NB4 (cell line): Measurements from ENCODE around the gene FRAS1.

ENCODE experiments used
- CTCF ChIP-seq: IDR thresholded peaks from one replicate; pipeline ENCODE4 v1.5.1; 2012; ENCODE audit warnings: low read depth, low read length
- POLR2A ChIP-seq: IDR thresholded peaks from 2 replicates; pipeline ENCODE4 v1.6.1; 2011; ENCODE audit warnings: mild to moderate bottlenecking; ENCODE audit not compliant: insufficient read length; ENCODE audit errors: extremely low read depth

- TF ChIP-seq CTCF = no peak
- TF ChIP-seq POLR2A = no peak
Measured at GRCh38 chr4:78567500-78568060, 510.5 kb downstream of the FRAS1 start.
